ENCODE data around the gene FBXL20.

DNA sequence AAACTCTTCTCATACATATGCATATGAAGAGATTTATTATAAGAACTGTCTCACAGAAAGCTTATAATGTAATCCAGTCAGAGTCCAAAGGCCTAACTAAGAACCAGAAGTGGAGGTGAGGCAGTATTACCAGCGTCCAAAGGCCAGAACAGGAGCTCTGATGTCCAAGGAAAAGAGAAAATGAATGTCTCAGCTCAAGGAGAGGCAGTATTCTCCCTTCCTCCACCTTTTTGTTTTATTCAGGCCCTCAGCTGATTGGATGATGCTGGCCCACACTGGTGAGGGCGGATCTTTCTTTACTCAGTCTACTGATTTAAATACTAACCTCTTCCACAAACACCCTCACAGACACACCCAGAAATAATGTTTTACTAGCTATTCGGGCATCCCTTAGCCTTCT is 43.4 kb downstream of the FBXL20 start:
- TF ChIP-seq, protein P1, sequence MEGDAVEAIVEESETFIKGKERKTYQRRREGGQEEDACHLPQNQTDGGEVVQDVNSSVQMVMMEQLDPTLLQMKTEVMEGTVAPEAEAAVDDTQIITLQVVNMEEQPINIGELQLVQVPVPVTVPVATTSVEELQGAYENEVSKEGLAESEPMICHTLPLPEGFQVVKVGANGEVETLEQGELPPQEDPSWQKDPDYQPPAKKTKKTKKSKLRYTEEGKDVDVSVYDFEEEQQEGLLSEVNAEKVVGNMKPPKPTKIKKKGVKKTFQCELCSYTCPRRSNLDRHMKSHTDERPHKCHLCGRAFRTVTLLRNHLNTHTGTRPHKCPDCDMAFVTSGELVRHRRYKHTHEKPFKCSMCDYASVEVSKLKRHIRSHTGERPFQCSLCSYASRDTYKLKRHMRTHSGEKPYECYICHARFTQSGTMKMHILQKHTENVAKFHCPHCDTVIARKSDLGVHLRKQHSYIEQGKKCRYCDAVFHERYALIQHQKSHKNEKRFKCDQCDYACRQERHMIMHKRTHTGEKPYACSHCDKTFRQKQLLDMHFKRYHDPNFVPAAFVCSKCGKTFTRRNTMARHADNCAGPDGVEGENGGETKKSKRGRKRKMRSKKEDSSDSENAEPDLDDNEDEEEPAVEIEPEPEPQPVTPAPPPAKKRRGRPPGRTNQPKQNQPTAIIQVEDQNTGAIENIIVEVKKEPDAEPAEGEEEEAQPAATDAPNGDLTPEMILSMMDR (IDR thresholded peaks at IDR 0.05 in 4 of 5, conservative IDR thresholded peaks at IDR 0.05 in 1 of 5), result no peak
- TF ChIP-seq POLR2A (IDR thresholded peaks at IDR 0.05), result no peak
